ENCODE measurements around the gene ECSIT. TPM values are rescaled to one million over a fixed set of nuclear protein-coding genes. Genes with fewer than 3 reads are reported as not detected.

ECSIT gene
- total RNA-seq, 4 donors from 2014 or later = 82.9 to 199 (median 129) TPM

DNA sequence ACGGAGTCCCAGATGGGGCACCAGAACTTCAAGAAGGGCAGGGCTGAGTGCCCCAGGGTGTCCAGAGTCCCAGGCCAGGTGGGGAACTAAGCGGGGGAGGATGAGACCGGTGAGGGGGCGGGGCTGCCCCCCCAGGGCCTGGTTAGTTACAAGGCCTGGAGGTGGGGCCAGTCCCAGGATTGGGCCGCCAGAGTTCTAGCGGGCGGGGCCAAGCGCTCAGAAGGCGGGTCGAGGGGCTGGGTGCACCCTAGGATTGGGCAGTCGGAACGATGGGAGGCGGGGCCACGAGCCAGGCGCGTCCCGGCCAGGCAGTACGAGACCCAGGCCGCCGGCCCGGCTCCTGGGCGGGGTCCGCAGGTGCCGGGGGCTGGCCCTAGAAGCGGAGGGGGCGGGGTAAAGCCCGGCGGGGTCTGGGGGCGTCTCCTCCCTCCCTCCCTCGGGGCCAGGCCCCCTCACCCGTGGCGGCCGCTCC lies 23.9 kb downstream of the ECSIT start:
- Histone ChIP-seq H3K4me1 (peaks cover 8 to 12% of the 10 kb centered on the region in 2 donors), H3K27me3 (no peaks in the 10 kb centered on the region), H3K27ac (peak overlapping the region; percentile 83 to 99 (median 97)), H3K9me3 (no peaks in the 10 kb centered on the region), H3K36me3 (peaks cover 0 to 6% of the 10 kb centered on the region in 2 donors), H3K4me3 (peak overlapping the region; percentile 70 to 99 (median 88))
- no peak for TF ChIP-seq POLR2A (IDR thresholded peaks at IDR 0.05)
- TF ChIP-seq, protein P1, sequence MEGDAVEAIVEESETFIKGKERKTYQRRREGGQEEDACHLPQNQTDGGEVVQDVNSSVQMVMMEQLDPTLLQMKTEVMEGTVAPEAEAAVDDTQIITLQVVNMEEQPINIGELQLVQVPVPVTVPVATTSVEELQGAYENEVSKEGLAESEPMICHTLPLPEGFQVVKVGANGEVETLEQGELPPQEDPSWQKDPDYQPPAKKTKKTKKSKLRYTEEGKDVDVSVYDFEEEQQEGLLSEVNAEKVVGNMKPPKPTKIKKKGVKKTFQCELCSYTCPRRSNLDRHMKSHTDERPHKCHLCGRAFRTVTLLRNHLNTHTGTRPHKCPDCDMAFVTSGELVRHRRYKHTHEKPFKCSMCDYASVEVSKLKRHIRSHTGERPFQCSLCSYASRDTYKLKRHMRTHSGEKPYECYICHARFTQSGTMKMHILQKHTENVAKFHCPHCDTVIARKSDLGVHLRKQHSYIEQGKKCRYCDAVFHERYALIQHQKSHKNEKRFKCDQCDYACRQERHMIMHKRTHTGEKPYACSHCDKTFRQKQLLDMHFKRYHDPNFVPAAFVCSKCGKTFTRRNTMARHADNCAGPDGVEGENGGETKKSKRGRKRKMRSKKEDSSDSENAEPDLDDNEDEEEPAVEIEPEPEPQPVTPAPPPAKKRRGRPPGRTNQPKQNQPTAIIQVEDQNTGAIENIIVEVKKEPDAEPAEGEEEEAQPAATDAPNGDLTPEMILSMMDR (IDR thresholded peaks at IDR 0.05 in 4 of 5, conservative IDR thresholded peaks at IDR 0.05 in 1 of 5) = no peak
- DNase-seq (peak; percentile 95 to 97), ATAC-seq (peak; percentile 91 to 92)
- in situ Hi-C loops (cut with MboI; ENCODE audit: low sequenced_read_pairs in 4 of 4) (no loop called here), intact Hi-C loops (cut with DNase I; ENCODE audit: low total_unique reads) (loop anchor here (1.0 to 10.0 kb wide), 3 partner anchors 24 to 130 kb away; partner anchors contain the start of genes ECSIT, ODAD3, PRKCSH and SWSAP1)

DNA sequence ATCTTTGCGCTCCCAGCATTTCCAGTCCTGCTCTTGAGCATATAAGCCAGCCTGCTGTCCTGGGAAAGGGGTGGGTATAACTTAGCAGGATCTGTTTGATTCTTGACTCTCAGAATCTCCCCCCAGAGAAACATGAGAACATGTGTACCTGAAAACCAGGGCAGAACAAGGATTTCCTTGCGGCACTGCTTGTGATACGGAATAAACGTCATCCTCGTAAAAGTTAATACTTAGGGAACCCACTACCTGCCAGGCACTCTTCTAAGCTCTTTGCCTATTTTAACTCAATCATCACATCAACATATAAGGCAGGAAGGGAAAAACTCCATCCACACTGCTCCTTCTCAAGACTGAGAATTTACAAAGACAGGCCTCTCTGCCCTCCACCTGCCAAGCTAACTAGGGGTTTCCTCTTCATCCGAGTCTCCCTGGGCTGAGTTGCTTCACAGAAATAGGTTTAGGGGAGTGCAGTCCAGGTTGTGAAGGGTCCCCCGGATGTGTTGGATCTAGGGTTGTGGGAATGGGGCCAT lies 24.4 kb downstream of the ECSIT start:
- peak overlapping the region; percentile 70 to 99 (median 88) for H3K4me3 ChIP-seq
- no peak for DNase-seq
- peak overlapping the region; percentile 83 to 99 (median 97) for H3K27ac ChIP-seq
- no peaks in the 10 kb centered on the region for H3K27me3 ChIP-seq
- no peak for TF ChIP-seq POLR2A (IDR thresholded peaks at IDR 0.05)
- TF ChIP-seq, protein P1 (IDR thresholded peaks at IDR 0.05 in 4 of 5, conservative IDR thresholded peaks at IDR 0.05 in 1 of 5) = no peak
- intact Hi-C loops (cut with DNase I; ENCODE audit: low total_unique reads) (loop anchor here (1.0 to 10.0 kb wide), 3 partner anchors 25 to 130 kb away; partner anchors contain the start of genes ECSIT, ODAD3, PRKCSH and SWSAP1), in situ Hi-C loops (cut with MboI; ENCODE audit: low sequenced_read_pairs in 4 of 4) (no loop called here)
- H3K36me3 ChIP-seq = peaks cover 0 to 4% of the 10 kb centered on the region in 2 donors
- no peak for ATAC-seq
- H3K9me3 ChIP-seq = no peaks in the 10 kb centered on the region
- H3K4me1 ChIP-seq = peaks cover 8 to 12% of the 10 kb centered on the region in 2 donors

DNA sequence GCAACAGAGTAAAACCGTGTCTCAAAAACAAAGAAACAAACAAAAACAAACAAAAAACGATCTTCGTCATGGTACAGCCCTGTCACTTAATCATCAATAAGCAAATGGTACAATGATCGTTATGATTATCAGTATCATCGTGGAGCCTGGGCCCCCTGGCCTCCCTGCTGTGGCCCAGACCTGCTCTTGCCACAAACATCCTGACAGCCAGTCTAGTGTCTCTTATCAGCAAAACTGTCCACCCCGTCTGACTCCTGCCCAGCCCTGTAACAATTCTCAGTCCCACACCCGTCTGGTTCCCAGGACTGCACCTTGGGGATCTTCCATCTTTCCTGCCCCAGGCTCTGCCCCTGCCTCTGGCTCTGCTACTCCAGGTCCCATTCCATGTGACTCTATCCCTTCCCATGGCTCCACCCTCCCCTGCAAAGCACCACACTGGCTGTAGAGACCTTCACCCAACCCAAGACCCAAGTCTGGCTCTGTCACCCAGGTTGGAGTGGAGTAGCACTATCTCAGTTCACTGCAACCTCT lies 29.0 kb downstream of the ECSIT start:
- DNase-seq (no peak), ATAC-seq (no peak)
- no peak overlapping the region for H3K27ac ChIP-seq
- H3K4me1 ChIP-seq = peaks cover 4 to 6% of the 10 kb centered on the region in 2 donors
- H3K36me3 ChIP-seq = peaks cover 0 to 23% of the 10 kb centered on the region in 2 donors
- intact Hi-C loops (cut with DNase I; ENCODE audit: low total_unique reads) = loop anchor here (5.0 to 10.0 kb wide), 2 partner anchors 87 to 125 kb away; partner anchors contain the start of gene SWSAP1
- H3K27me3 ChIP-seq = no peaks in the 10 kb centered on the region
- no peaks in the 10 kb centered on the region for H3K9me3 ChIP-seq
- in situ Hi-C loops (cut with MboI; ENCODE audit: low sequenced_read_pairs in 4 of 4) = loop anchor here in 1 of 4 donors (10.0 kb wide), 1 partner anchor 85 kb away; no protein-coding TSS in a partner anchor
- TF ChIP-seq, protein P1 (IDR thresholded peaks at IDR 0.05 in 4 of 5, conservative IDR thresholded peaks at IDR 0.05 in 1 of 5) = no peak
- no peak for TF ChIP-seq POLR2A (IDR thresholded peaks at IDR 0.05)
- no peak overlapping the region for H3K4me3 ChIP-seq

DNA sequence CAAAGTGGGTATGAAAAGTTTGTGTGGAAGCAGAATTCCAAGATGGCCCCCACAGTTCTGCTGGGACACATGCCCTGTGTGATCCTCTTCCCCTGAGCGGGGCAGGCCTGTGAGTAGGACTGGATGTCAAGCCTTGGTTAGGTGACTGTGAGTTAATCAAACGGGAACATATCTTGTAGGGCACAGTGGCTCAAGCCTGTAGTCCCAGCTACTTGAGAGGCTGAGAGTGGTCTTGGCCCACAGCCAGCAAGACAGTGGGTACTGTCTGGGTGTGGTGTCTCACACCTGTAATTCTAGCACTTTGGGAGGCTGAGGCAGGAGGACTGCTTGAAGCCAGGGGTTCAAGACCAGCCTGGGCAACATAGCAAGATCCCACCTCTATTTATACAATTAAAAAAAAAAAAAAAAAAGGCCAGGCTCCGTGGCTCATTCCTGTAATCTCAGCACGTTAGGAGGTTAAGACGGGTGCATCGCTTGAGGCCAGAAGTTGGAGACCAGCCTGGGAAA lies 29.7 kb downstream of the ECSIT start:
- in situ Hi-C loops (cut with MboI; ENCODE audit: low sequenced_read_pairs in 4 of 4) (loop anchor here in 1 of 4 donors (10.0 kb wide), 1 partner anchor 86 kb away; no protein-coding TSS in a partner anchor), intact Hi-C loops (cut with DNase I; ENCODE audit: low total_unique reads) (loop anchor here (5.0 kb wide), 1 partner anchor 88 kb away; no protein-coding TSS in a partner anchor)
- no peak overlapping the region for H3K4me3 ChIP-seq
- TF ChIP-seq, protein P1 (IDR thresholded peaks at IDR 0.05 in 4 of 5, conservative IDR thresholded peaks at IDR 0.05 in 1 of 5) = no peak
- no peak for TF ChIP-seq POLR2A (IDR thresholded peaks at IDR 0.05)
- H3K27me3 ChIP-seq = no peaks in the 10 kb centered on the region
- DNase-seq = no peak
- no peak for ATAC-seq
- H3K36me3 ChIP-seq = peaks cover 0 to 29% of the 10 kb centered on the region in 2 donors
- no peaks in the 10 kb centered on the region for H3K9me3 ChIP-seq
- no peak overlapping the region for H3K27ac ChIP-seq
- H3K4me1 ChIP-seq = no peaks in the 10 kb centered on the region
